PC-9 (cell line): ENCODE data around the gene CLN6. TPM values are rescaled to one million over a fixed set of nuclear protein-coding genes. Genes with fewer than 3 reads are reported as not detected.
"Not testable (repeated sequence)": the region's sequence is repeated elsewhere in the genome, so short reads cannot be mapped to it uniquely, and the experiment has no call there.

Experiments
- BruUV-seq: library from RNA; stranded (reverse); fragments of 400-500 nt; replicated peaks from 2 replicates; lab custom pipeline; 2021; lab: Mats Ljungman, UMichigan
- CTCF ChIA-PET: fragments of 300-600 bp; sonication (Branson Sonifier 250); formaldehyde crosslinking; loops from one replicate; lab custom pipeline; 2022; ENCODE audit warnings: antibody characterized with exemption; lab: Charles Lee
- POLR2A ChIA-PET: fragments of 300-600 bp; sonication (Branson Sonifier 250); formaldehyde crosslinking; loops from one replicate; lab custom pipeline; 2022; ENCODE audit warnings: antibody characterized with exemption; ENCODE audit not compliant: unreplicated experiment; lab: Charles Lee
- DNase-seq, 2 experiments: peaks; one replicate each; pipeline versions ENCODE4 v3.0.0 to v3.0.0-alpha.2; 2015 to 2022; ENCODE audit warnings: mixed read lengths in 1 of 2
- H2AFZ ChIP-seq: fragments of 200-600 bp; sonication (generic); 2 replicates; pipeline ENCODE4 v1.8.1; 2017; ENCODE audit warnings: antibody characterized with exemption
- H3F3A ChIP-seq: fragments of 200-600 bp; sonication (generic); 2 replicates; pipeline ENCODE4 v1.8.1; 2017; ENCODE audit warnings: antibody characterized with exemption, mild to moderate bottlenecking, low read depth; ENCODE audit not compliant: insufficient read depth
- H3K27ac ChIP-seq: fragments of 200-600 bp; sonication (generic); 2 replicates; pipeline ENCODE4 v1.6.1; 2016; ENCODE audit warnings: mixed run types
- H3K27me3 ChIP-seq: fragments of 200-600 bp; sonication (generic); 2 replicates; pipeline ENCODE4 v1.6.1; 2016; ENCODE audit warnings: low read depth, mixed run types; ENCODE audit not compliant: insufficient read depth
- H3K36me3 ChIP-seq: fragments of 200-600 bp; sonication (generic); 2 replicates; pipeline ENCODE4 v1.6.1; 2016; ENCODE audit warnings: low read depth, mixed run types
- H3K4me1 ChIP-seq: fragments of 200-600 bp; sonication (generic); replicated peaks from 2 replicates; pipeline ENCODE4 v1.6.1; 2016; ENCODE audit warnings: mixed run types; ENCODE audit not compliant: insufficient read depth
- H3K4me2 ChIP-seq: fragments of 200-600 bp; sonication (generic); 2 replicates; pipeline ENCODE4 v1.6.1; 2017; ENCODE audit warnings: mixed run types
- H3K4me3 ChIP-seq: fragments of 200-600 bp; sonication (generic); 2 replicates; pipeline ENCODE4 v1.6.1; 2016; ENCODE audit warnings: mixed run types
- H3K79me2 ChIP-seq: fragments of 200-600 bp; sonication (generic); 2 replicates; pipeline ENCODE4 v1.6.1; 2017; ENCODE audit warnings: low read depth, mixed run types
- H3K9me2 ChIP-seq: fragments of 200-600 bp; sonication (generic); 2 replicates; pipeline ENCODE4 v1.8.1; 2017; ENCODE audit warnings: mild to moderate bottlenecking; ENCODE audit not compliant: insufficient read depth
- H3K9me3 ChIP-seq: fragments of 200-600 bp; sonication (generic); 2 replicates; pipeline ENCODE4 v1.8.1; 2016; ENCODE audit warnings: low read depth; ENCODE audit not compliant: insufficient read depth
- H4K20me1 ChIP-seq: fragments of 200-600 bp; sonication (generic); 2 replicates; pipeline ENCODE4 v1.8.1; 2017; ENCODE audit not compliant: insufficient read depth
- CTCF ChIP-seq: fragments of 200-600 bp; sonication (generic); conservative IDR thresholded peaks from 2 replicates; pipeline ENCODE4 v1.6.1; 2017; ENCODE audit warnings: mixed run types, antibody characterized with exemption, mild to moderate bottlenecking, moderate library complexity
- EZH2 ChIP-seq: fragments of 200-600 bp; sonication (generic); IDR thresholded peaks from 2 replicates; pipeline ENCODE4 v1.8.0; 2017; ENCODE audit warnings: antibody characterized with exemption, low read depth
- intact Hi-C: fragments of 100-400 bp; cut with micrococcal nuclease; formaldehyde crosslinking; loops from one replicate; pipeline ENCODE4 v1.10.0; 2022; ENCODE audit not compliant: unreplicated experiment
- total RNA-seq: library from RNA; stranded (reverse); gene quantifications from 2 replicates; pipeline ENCODE4 v1.2.3, GENCODE V29; 2021

CLN6 gene
- total RNA-seq, 1 experiment from 2014 or later, result 48.7 TPM

DNA sequence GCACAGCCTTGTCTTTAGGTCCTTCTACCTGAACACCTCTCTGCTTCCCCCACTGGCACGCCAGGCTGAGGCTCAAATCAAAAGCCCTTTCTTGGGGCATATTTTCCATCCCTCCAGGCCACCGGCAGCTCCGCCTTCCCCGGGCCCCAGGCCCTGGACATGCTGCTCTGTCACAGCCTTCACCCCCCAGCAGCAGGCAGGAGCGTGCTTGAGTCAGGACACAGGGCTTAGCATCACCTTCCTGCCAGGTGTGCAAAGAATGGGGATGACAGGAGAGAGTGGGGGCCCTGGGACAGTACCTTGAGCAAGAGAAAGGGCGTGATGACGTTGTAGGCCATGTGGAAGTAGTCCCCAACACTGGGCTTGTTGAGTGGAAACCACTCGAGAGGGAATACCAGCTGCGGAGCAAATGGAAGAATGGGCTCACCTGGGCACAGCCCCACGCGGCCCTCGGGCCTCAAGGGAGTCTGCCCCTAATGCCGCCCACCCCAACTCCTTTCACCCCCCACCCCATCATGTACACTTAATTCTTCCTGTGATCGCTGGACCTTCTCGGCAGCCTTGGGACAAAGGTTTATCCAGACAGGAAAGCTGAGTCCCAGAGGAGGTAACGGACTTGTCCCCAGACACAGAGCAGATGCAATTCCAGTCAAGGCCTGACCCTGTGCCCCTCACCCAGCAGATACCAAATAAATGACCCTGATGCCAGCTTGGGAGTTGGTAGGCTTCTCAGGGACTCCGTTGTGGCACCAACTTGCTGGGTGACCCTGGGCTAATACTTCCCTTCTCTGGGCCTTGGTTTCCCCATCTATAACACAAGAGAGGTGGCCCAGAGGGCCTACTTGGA is 15.3 kb downstream of the CLN6 start:
- Histone ChIP-seq H3K27ac (no peak overlapping the region), H3F3A (no peaks in the 10 kb centered on the region), H3K27me3 (no peaks in the 10 kb centered on the region), H3K9me2 (no peaks in the 10 kb centered on the region), H3K9me3 (no peaks in the 10 kb centered on the region), H4K20me1 (no peaks in the 10 kb centered on the region), H3K4me3 (no peak overlapping the region), H3K4me1 (no peaks in the 10 kb centered on the region), H3K79me2 (peaks cover 6% of the 10 kb centered on the region; the same call in 1 of the 2 replicates), H2AFZ (no peak overlapping the region), H3K4me2 (no peak overlapping the region), H3K36me3 (no peaks in the 10 kb centered on the region)
- CTCF ChIA-PET, result no interaction called here
- POLR2A ChIA-PET, result no interaction called here
- BruUV-seq, result no TSS peak
- intact Hi-C loops, result no loop called here
- DNase-seq, result no peak
- no peak for TF ChIP-seq EZH2
- no peak for TF ChIP-seq CTCF

GRCh38 chr15:68213491-68213845 is 16.1 kb downstream of the CLN6 start:
- H3K4me3 ChIP-seq, H3K27me3 ChIP-seq, H4K20me1 ChIP-seq, H3K9me3 ChIP-seq, H3F3A ChIP-seq, POLR2A ChIA-PET, H3K79me2 ChIP-seq, H2AFZ ChIP-seq, H3K27ac ChIP-seq, BruUV-seq, intact Hi-C loops, H3K36me3 ChIP-seq, H3K4me2 ChIP-seq, DNase-seq, CTCF ChIA-PET, H3K9me2 ChIP-seq, H3K4me1 ChIP-seq: not testable (repeated sequence)

DNA sequence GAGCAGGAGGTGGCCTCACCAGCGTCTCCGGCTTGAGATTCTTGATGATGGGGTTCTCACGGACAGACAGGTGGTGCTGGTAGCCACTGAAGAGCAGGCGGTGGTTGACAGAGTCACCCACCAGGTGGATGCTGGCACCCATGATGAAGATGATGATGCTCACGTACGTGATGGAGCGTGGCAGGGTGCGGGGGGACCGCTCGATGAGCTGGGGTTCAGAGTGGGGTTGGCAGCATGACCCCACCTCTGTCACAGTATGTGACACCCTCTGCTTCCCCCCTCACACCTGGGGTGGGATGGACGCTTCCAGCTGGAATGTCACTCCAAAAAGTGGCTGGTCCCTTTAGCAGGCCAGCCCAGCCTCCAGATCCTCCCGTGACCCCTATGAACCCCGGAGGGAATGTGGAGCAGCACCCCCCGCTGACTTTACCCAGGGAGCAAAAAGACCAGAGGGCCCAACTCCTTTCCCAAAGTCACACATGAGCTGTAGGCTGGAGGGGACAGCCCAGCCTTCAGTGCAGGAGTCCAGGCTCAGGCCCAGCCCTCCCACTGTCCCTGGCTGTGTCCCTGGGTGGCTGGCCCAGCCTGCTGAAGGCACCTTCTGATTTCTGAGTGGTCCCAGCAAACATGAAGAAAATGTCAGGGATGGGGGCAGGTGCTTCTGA is 17.7 kb downstream of the CLN6 start:
- no TSS peak for BruUV-seq
- Histone ChIP-seq H4K20me1 (no peaks in the 10 kb centered on the region), H3K9me2 (no peaks in the 10 kb centered on the region), H3F3A (no peaks in the 10 kb centered on the region), H3K27ac (no peak overlapping the region), H3K36me3 (no peaks in the 10 kb centered on the region), H3K4me1 (no peaks in the 10 kb centered on the region), H3K4me3 (no peak overlapping the region), H3K79me2 (peaks cover 3% of the 10 kb centered on the region; the same call in 1 of the 2 replicates), H3K27me3 (no peaks in the 10 kb centered on the region), H2AFZ (no peak overlapping the region), H3K9me3 (no peaks in the 10 kb centered on the region), H3K4me2 (no peak overlapping the region)
- POLR2A ChIA-PET, result interaction anchor here (0.5 kb wide), 1 partner anchor 1572 kb away, joined by 3 read pairs; no protein-coding TSS in a partner anchor
- CTCF ChIA-PET, result no interaction called here
- DNase-seq, result no peak
- no peak for TF ChIP-seq CTCF
- no peak for TF ChIP-seq EZH2
- intact Hi-C loops, result no loop called here
